HepG2 (cell line): Measurements from ENCODE around the gene MAPK11. TPM values are rescaled to one million over a fixed set of nuclear protein-coding genes. Genes with fewer than 3 reads are reported as not detected.

Experiments
- ATAC-seq: fragments of 200-7000 bp; cut with Tn5 transposase; 3 replicates; pipeline ENCODE4 v1.9.1; 2020; ENCODE audit warnings: mild to moderate bottlenecking, moderate library complexity
- BruUV-seq: library from RNA; stranded (reverse); fragments of 400-500 nt; replicated peaks from 2 replicates; lab custom pipeline; 2021; lab: Mats Ljungman, UMichigan
- CTCF ChIA-PET: fragments of 300-600 bp; formaldehyde crosslinking; extraction: SDS; loops from one replicate; lab custom pipeline; 2021; ENCODE audit warnings: low total read pairs, inconsistent platforms, low intra/inter-chr PET ratio; lab: Yijun Ruan, JAX
- POLR2A ChIA-PET: fragments of 350-600 bp; sonication (Branson Sonifier 250); formaldehyde crosslinking; loops from one replicate; lab custom pipeline; 2020; ENCODE audit warnings: antibody characterized with exemption, inconsistent platforms; lab: Yijun Ruan, JAX
- DNase-seq: peaks from one replicate; pipeline ENCODE4 v3.0.0-alpha.2; 2015; ENCODE audit warnings: low spot score
- FAIRE-seq: peaks from 3 replicates; lab custom pipeline; 2011; peaks lifted over from hg19 to GRCh38; lab: Jason Lieb, UNC
- H2AFZ ChIP-seq: one replicate; pipeline ENCODE4 v1.6.1; 2011; ENCODE audit warnings: low read length, inconsistent platforms
- H3K27ac ChIP-seq: fragments of 300-600 bp; 3 replicates; pipeline ENCODE4 v1.8.0; 2011; ENCODE audit warnings: mixed run types, mild to moderate bottlenecking, mixed read lengths, low read length, inconsistent platforms; ENCODE audit not compliant: insufficient read depth; ENCODE audit errors: extremely low read length
- H3K27me3 ChIP-seq, 2 experiments: fragments of 200-600 bp in 1 of 2; 2 replicates in 1 of 2; 3 replicates in 1 of 2; pipeline versions ENCODE4 v1.6.0 to v1.8.0; 2011; ENCODE audit warnings: low read length in 2 of 2, mild to moderate bottlenecking in 2 of 2, moderate library complexity in 2 of 2, inconsistent platforms in 1 of 2; ENCODE audit not compliant: insufficient read depth in 2 of 2, control insufficient read depth in 1 of 2
- H3K36me3 ChIP-seq, 2 experiments: fragments of 200-600 bp in 1 of 2; replicated peaks in 1 of 2; 2 replicates in 1 of 2; 3 replicates in 1 of 2; pipeline versions ENCODE4 v1.5.1 to v1.8.0; 2011; ENCODE audit warnings: low read length in 2 of 2, inconsistent platforms in 1 of 2; ENCODE audit not compliant: insufficient read depth in 2 of 2, control insufficient read depth in 1 of 2
- H3K4me1 ChIP-seq: 2 replicates; pipeline ENCODE4 v1.5.1; 2012; ENCODE audit warnings: low read length, inconsistent platforms; ENCODE audit not compliant: insufficient read depth
- H3K4me2 ChIP-seq: 2 replicates; pipeline ENCODE4 v1.6.0; 2011; ENCODE audit warnings: low read depth, low read length, inconsistent platforms
- H3K4me3 ChIP-seq, 3 experiments: fragments of 200-600 bp in 1 of 3; sonication (generic), shearing (Covaris generic) in 1 of 3; replicated peaks in 1 of 3; 2 replicates each; pipeline ENCODE4 v1.5.1; 2011 to 2016; ENCODE audit warnings: low read length in 3 of 3, inconsistent platforms in 2 of 3, low read depth in 2 of 3, mild to moderate bottlenecking in 2 of 3, control low read depth in 1 of 3, mixed read lengths in 1 of 3; ENCODE audit not compliant: insufficient read depth in 1 of 3
- H3K79me2 ChIP-seq: one replicate; pipeline ENCODE4 v1.6.1; 2011; ENCODE audit warnings: low read length, inconsistent platforms; ENCODE audit not compliant: insufficient read depth
- H3K9ac ChIP-seq: 2 replicates; pipeline ENCODE4 v1.6.0; 2011; ENCODE audit warnings: mild to moderate bottlenecking, low read depth, low read length, inconsistent platforms; ENCODE audit not compliant: insufficient read depth
- H3K9me3 ChIP-seq: 2 replicates; pipeline ENCODE4 v1.5.1; 2012; ENCODE audit warnings: mild to moderate bottlenecking, low read length
- H4K20me1 ChIP-seq: 2 replicates; pipeline ENCODE4 v1.6.0; 2011; ENCODE audit warnings: inconsistent platforms, mild to moderate bottlenecking, low read length, moderate library complexity; ENCODE audit not compliant: insufficient read depth
- ADNP ChIP-seq: sonication (generic); formaldehyde crosslinking; IDR thresholded peaks from 2 replicates; pipeline ENCODE4 v1.4.0; 2020; ENCODE audit warnings: missing genetic modification reagents
- ARID2 ChIP-seq: sonication (generic); formaldehyde crosslinking; IDR thresholded peaks from 2 replicates; pipeline ENCODE4 v1.8.1; 2022; ENCODE audit warnings: mild to moderate bottlenecking, missing genetic modification reagents, borderline replicate concordance
- HNF4A ChIP-seq: sonication (generic); formaldehyde crosslinking; IDR thresholded peaks from 2 replicates; pipeline ENCODE4 v1.4.0; 2020; ENCODE audit warnings: missing genetic modification reagents
- KLF11 ChIP-seq: IDR thresholded peaks from 2 replicates; pipeline ENCODE4 v1.6.1; 2016; ENCODE audit warnings: missing compliant biosample characterization
- NFYB ChIP-seq: sonication (generic); formaldehyde crosslinking; IDR thresholded peaks from 2 replicates; pipeline ENCODE4 v1.4.0; 2020; ENCODE audit warnings: missing genetic modification reagents
- PRMT3 ChIP-seq: sonication (generic); formaldehyde crosslinking; IDR thresholded peaks from 2 replicates; pipeline ENCODE4 v1.8.1; 2022; ENCODE audit warnings: low read depth, mild to moderate bottlenecking, moderate library complexity, missing genetic modification reagents, borderline replicate concordance
- RARA ChIP-seq: IDR thresholded peaks from 2 replicates; pipeline ENCODE4 v1.6.1; 2016; ENCODE audit warnings: missing genetic modification reagents, missing compliant biosample characterization
- RFXANK ChIP-seq: IDR thresholded peaks from 2 replicates; pipeline ENCODE4 v1.6.1; 2016
- THYN1 ChIP-seq: sonication (generic); formaldehyde crosslinking; IDR thresholded peaks from 2 replicates; pipeline ENCODE4 v1.8.1; 2023; ENCODE audit warnings: low read depth, mild to moderate bottlenecking, moderate library complexity, missing genetic modification reagents, borderline replicate concordance
- ZBTB8A ChIP-seq: sonication (generic); formaldehyde crosslinking; IDR thresholded peaks from 2 replicates; pipeline ENCODE4 v1.4.0; 2020; ENCODE audit warnings: mild to moderate bottlenecking, low read depth, missing genetic modification reagents, borderline replicate concordance
- ZFP36 ChIP-seq: fragments of 150-350 bp; IDR thresholded peaks from 2 replicates; pipeline ENCODE4 v1.6.1; 2018; ENCODE audit warnings: borderline replicate concordance, low read length, low read depth; ENCODE audit not compliant: partially characterized antibody
- ZNF670 ChIP-seq: sonication (generic); formaldehyde crosslinking; IDR thresholded peaks from 2 replicates; pipeline ENCODE4 v1.8.0; 2022; ENCODE audit warnings: mild to moderate bottlenecking, missing genetic modification reagents, borderline replicate concordance
- ZNF780A ChIP-seq: sonication (generic); formaldehyde crosslinking; IDR thresholded peaks from 2 replicates; pipeline ENCODE4 v1.8.0; 2022; ENCODE audit warnings: mild to moderate bottlenecking, missing genetic modification reagents, moderate library complexity
- WGBS: methylation state at CpG from one replicate; pipeline ENCODE4 v1.1.6; 2017; ENCODE audit warnings: low lambda C conversion rate; 5-methylcytosine and 5-hydroxymethylcytosine counted together
- in situ Hi-C: cut with HindIII; loops from 2 replicates; pipeline ENCODE4 v1.10.0; 2017; ENCODE audit warnings: low pct_unique_long_range_greater_than_20kb; ENCODE audit not compliant: extremely low pct_ligation_motif_present
- intact Hi-C: fragments of 100-400 bp; cut with micrococcal nuclease; formaldehyde crosslinking; loops from one replicate; pipeline ENCODE4 v1.10.0; 2022; ENCODE audit not compliant: unreplicated experiment
- polyA plus RNA-seq, 8 experiments: library from polyadenylated mRNA; depleted of rRNA in 3 of 8; stranded (reverse) in 7 of 8; unstranded in 1 of 8; fragments of >200 nt; fragmentation: Illumina TruSeq in 4 of 8; extraction: Trizol in 4 of 8; gene quantifications; 2 replicates each; pipeline versions ENCODE4 v1.2.1 to v1.2.3, GENCODE V29; 2011 to 2016; ENCODE audit warnings: low read depth in 4 of 8, missing spikeins in 1 of 8, mixed read lengths in 1 of 8; ENCODE audit not compliant: insufficient read depth in 1 of 8
- total RNA-seq, 5 experiments: library from RNA; depleted of rRNA; stranded (reverse); fragments of >200 nt; fragmentation: Illumina TruSeq; extraction: Trizol; gene quantifications; 2 replicates each; pipeline ENCODE4 v1.2.3, GENCODE V29; 2016; ENCODE audit warnings: low read depth in 1 of 5

The MAPK11 gene
- total and polyA plus RNA-seq, 2 of the 13 experiments (the other 11 are each of a cell fraction or from before 2014, with no cell fraction given) = 0.15 to 0.17 TPM

GRCh38 chr22:50299785-50300619, 29.8 kb upstream of the MAPK11 start (continued):
- no peak for TF ChIP-seq PRMT3 (CRISPR knock-in tag)
- peak; percentile 40; the same call in 1 of the 2 replicates for TF ChIP-seq RARA (CRISPR knock-in tag)
- TF ChIP-seq ZFP36 = no peak
- no peak for TF ChIP-seq ZNF780A (CRISPR knock-in tag)
- TF ChIP-seq KLF11 = no peak
- TF ChIP-seq HNF4A (CRISPR knock-in tag) = peak; percentile 75

GRCh38 chr22:50298937-50299784, 29.0 kb upstream of the MAPK11 start:
- peaks cover 12% of the 10 kb centered on the region; the same call in 1 of the 2 replicates for H4K20me1 ChIP-seq
- H3K79me2 ChIP-seq = peaks cover 76% of the 10 kb centered on the region
- FAIRE-seq (no peak), ATAC-seq (no peak), DNase-seq (no peak)
- H3K4me3 ChIP-seq = no peak overlapping the region
- ChIA-PET CTCF (no interaction called here), POLR2A (interaction anchor here (3.2 kb wide), 1 partner anchor 7 kb away, joined by 24 read pairs; the partner anchor contains the start of gene PLXNB2)
- H3K27me3 ChIP-seq = no peaks in the 10 kb centered on the region
- H2AFZ ChIP-seq = no peak overlapping the region
- in situ Hi-C loops (no loop called here), intact Hi-C loops (loop anchor here (10.0 kb wide), 1 partner anchor 874 kb away; no protein-coding TSS in a partner anchor)
- no peak overlapping the region for H3K9ac ChIP-seq
- peaks cover 86% of the 10 kb centered on the region for H3K4me1 ChIP-seq
- peak overlapping the region; percentile 68 for H3K27ac ChIP-seq
- no peaks in the 10 kb centered on the region for H3K9me3 ChIP-seq
- no peaks in the 10 kb centered on the region; a peak in 1 of 5 replicates for H3K36me3 ChIP-seq
- WGBS = 94% methylated on average over 45 of the region's 59 CpGs
- BruUV-seq = no TSS peak
- peak overlapping the region; percentile 7; the same call in 1 of the 2 replicates for H3K4me2 ChIP-seq
- TF ChIP-seq ARID2 (CRISPR knock-in tag) (no peak), ZNF670 (CRISPR knock-in tag) (no peak), NFYB (CRISPR knock-in tag) (no peak), ZBTB8A (CRISPR knock-in tag) (no peak), ADNP (CRISPR knock-in tag) (no peak), THYN1 (CRISPR knock-in tag) (no peak), RFXANK (CRISPR knock-in tag) (no peak)
